GM21737 (cell line): ENCODE results near the gene ASB7.
A peak's percentile ranks its signal among the peaks of the same experiment; 100 is the strongest.
"Not testable (repeated sequence)": the region's sequence is repeated elsewhere in the genome, so short reads cannot be mapped to it uniquely, and the experiment has no call there.

Experiments used
- ATAC-seq: cut with Tn5 transposase; IDR thresholded peaks from one replicate; pipeline ENCODE4 v1.9.1; 2021; ENCODE audit warnings: mild to moderate bottlenecking, moderate library complexity; ENCODE audit not compliant: unreplicated experiment

ASB7 gene, protein sequence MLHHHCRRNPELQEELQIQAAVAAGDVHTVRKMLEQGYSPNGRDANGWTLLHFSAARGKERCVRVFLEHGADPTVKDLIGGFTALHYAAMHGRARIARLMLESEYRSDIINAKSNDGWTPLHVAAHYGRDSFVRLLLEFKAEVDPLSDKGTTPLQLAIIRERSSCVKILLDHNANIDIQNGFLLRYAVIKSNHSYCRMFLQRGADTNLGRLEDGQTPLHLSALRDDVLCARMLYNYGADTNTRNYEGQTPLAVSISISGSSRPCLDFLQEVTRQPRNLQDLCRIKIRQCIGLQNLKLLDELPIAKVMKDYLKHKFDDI

DNA sequence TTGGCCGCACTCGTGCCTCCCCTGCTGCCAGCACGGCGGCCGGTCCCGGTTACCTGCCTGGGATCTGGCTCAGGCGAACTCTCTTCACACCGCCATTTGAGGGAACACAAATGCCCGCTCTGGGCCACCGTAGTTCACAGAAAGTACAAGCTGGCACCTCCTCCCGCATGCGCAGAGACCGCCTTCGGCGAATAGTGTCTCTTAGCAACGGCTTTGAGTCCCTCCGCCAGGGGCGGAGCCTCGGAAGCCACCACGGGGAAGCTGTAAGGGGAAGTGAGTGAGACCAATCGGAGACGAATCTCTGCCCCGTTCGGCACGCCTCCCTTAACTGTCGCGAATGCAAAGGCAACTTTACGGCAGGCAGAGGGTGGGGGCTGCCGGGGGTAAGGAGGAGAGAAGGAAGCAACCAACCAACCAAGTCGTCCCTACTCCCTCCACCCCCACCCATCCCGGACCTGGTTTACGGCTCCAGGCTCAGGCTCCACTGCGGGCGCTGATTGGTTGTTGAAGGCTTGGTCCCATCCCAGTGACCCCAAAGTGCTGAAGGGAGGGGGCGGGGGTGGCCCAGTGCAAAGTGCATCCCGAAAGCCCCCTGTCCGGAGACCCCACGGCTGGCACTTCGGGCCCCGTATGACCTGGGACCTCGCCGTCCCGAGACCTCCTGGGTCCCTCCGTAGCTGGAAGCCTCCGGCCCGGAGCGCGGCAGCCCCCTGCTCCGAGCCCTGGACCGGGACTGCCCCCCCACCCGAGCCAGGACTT is at the start of gene ASB7, which contains the start of gene LINS1:
ASB7 (plus strand) TSS at position 526 of the 759 bp plus-strand sequence. CDS start 9,628 bp downstream, outside the sequence.
LINS1 (minus strand) TSS at position 121 of the 759 bp plus-strand sequence. CDS start 21,342 bp downstream, outside the sequence.
- ATAC-seq, result peak; percentile 86

DNA sequence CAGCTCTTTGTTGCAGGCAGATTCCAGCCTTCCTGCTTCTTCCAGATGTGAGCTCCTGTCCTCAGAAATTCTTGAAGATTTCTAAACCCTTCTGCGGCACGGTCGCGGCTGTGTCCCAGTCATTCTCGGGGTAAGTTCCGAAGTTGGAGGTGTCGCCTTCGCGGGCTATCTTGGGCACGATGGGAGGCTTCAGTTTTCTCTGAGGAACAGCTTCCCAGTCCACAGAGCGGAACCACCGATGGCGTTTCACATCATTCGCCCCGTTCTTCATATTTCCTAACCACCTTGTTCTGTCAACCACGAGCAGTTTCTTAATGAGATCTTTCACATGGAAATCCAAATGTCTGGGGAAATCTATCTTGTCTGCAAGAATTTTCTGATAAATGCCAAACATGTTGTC is 48.9 kb upstream of the ASB7 start:
- no peak for ATAC-seq

DNA sequence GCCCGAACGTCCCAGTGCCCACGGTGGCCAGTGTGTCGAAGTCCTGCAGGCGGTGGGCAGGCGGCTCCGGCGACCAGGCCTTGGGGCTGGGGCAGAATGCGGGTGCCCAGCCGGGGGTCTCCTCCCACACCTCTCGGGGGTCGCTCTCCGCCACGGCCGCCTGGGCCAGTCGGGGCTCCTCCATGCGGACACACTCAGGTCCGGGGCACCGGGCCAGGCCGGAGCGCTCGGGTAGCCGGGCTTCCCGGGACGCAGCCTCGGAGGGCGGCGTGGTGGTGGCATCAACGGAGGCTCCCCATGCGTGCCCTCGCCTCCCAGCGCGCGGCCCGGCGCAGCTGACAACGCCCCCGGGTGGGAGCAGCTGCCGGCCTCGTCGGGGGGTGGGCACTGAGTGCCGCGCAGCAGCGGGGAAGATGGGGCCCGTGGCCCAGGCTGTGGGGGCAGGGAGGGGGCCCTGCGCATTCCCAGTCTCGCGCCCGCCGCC is 43.6 kb upstream of the ASB7 start:
- no peak for ATAC-seq

DNA sequence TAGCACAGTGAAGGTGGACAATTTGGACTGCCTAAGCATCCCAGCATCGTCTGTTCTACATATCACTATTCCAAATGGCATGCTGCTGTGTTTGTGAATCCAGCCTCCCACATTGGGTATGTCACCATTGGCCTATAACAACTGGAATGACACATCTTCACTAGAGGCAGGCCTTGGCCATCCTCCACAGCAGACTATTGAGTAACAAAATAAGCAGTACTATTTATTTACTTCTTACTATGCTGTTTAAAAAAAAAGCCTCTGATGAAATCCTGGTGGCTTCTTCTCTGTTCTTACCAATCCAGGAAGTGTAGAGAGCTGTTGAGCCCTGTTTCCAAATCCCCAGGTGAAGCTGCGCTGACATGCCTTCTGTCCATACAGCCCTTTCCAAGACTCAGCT is 43.1 kb upstream of the ASB7 start:
- ATAC-seq, result no peak

DNA sequence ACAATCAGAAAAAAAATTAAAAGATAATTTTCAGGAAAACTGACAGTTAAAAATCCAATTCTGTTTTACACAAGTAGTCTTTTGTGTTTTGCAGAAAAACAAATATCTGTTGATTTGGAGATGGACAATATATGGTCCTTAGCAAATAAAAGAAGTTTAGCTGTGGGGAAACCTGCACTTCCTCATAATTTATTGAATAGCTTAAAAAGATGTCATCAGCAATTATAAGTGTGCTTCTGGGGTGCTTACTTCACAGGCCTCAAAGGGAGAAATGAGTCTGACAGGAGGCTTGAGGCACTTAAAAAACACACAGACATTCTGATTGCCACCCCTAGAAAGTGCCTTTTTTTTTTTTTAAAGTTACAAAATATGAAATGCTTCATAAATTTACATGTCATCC is 42.1 kb upstream of the ASB7 start:
- no peak for ATAC-seq

DNA sequence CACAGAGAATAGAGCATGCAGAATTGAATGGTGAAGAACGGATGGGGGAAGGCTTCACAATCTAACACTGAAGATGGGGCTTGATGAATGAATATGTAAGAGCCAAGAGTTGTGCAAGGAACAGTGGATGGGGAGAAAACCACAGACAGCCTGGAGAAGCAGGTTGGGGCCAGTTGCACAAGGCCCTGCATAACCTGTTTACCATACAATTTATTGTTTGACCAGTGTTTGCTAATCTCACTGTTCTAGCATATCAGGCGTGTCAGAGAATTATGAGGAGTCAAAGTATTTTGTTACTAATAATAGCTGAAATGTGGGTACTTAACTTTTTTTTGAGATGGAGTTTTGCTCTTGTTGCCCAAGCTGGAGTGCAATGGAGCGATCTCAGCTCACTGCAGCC is 36.8 kb upstream of the ASB7 start:
- no peak for ATAC-seq

DNA sequence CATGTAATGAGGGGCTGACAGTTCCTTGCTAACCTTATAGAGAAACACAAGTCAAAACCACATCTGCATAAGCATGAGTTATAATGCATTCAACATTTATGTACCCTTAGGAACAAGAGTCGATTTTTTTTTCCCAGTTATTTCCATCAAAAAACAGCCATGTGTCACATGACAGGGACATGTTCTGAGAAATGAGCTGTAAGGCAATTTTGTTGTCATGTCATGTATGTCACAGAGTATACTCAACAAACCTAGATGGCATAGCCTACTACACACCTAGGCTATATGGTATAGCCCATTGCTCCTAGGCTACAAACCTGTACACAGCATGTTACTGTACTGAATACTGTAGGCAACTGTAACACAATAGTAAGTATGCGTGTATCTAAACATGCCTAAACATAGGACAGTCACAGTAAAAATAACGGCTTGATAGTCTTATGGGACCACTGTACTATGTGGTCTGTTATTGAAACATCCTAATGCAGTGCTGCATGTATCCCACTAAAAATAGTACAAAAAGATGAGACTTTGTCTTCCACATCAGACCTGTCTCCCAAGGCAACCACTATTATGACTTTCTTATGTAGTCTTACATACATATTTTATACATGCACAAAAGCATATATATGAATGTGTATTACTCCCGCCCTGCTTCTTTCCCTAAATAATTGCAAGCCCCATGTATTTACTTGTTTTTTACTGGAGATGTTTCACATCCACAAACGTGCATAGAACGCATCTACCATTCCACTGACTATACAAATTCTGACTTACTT is 35.4 kb upstream of the ASB7 start:
- ATAC-seq, result no peak

DNA sequence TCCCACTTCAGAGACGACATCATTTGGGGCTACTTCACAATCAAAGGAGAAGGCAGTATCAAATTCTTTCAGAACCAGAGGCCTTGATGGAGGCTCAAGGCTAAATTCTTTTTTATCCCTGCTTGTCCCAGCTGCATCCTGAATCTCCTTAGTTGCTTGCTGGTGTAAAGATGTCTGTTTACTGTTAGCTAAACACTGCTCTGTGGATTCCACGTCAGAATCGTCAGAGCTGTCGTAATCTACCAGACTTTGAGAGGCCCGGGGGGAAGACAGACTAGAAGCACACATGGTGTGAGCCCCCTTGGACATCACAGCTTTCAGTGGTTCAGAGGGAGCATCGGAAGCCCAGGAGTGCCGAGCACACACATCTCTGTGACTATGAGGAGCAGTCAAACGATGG is 33.0 kb upstream of the ASB7 start:
- no peak for ATAC-seq

DNA sequence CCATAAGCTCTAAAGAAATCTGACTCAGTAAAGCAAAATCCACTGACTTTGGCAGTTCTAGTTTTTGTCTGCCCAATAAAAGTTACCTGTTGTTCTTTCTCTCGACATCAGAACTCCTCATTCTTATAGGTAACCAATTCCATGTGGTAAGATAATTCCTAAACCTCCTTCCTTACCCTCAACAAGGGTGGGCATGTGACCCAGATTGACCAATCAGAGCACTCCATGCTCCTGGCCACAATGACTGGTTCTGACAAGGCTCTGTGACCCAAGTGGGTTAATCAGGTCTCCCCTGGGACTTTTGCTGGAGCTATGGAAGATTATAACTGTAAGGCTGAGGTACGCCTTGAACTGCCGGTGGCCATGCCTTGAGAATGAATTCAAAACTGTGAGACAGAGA is 32.1 kb upstream of the ASB7 start:
- peak; percentile 15 for ATAC-seq

DNA sequence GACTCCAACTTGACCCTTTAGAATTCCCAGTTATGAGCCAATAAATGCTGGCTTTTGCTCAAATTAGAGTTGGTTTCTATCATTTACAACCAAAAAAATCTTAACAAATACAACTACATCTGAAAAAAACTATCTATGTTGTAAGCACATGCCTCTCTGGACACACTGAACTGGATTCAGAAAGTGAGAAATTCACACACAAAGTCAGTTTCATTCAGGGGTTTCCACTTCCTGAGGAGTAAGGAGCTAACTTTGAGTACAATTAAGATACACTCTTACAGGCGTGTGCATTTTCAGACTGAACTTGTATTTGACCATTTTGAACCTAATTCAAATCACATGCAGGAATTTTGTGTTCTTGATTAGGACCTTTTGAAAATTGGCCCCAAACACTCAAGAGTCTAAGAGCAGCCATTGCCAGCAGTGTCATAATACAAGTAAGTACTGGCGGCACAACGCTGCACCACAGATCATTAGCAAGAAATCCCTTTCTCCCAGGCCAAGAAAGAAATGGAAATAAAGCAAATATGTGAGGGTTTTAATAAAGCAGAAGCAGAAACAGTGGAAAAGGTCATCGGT is 31.6 kb upstream of the ASB7 start:
- peak; percentile 73 for ATAC-seq

DNA sequence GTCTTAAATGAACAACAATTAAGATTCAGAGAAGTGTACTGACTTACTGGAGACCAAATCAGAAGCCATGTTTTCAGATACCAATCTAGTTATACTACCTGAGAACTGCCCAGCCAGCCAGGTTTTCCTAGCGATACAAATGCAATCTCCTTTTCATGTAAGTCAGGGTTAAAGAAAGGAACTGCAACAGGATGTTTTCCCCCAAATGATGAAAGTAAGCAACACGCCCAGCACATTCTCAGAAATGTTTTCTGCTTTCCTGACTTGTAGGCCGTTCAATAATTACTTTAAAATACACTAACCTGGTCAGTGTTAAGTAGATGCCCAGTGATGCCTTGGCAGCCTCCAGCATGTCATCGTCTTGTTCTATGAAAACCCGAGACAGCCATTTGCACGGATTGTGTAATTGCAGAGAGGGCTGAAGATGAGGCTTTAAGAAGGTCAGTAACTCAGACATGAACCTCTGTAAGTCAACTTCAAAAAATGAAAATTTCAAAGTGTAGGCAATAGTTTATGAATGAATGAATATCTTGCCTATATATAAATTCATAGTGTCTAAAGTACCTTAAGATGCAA is 30.7 kb upstream of the ASB7 start:
- no peak for ATAC-seq

DNA sequence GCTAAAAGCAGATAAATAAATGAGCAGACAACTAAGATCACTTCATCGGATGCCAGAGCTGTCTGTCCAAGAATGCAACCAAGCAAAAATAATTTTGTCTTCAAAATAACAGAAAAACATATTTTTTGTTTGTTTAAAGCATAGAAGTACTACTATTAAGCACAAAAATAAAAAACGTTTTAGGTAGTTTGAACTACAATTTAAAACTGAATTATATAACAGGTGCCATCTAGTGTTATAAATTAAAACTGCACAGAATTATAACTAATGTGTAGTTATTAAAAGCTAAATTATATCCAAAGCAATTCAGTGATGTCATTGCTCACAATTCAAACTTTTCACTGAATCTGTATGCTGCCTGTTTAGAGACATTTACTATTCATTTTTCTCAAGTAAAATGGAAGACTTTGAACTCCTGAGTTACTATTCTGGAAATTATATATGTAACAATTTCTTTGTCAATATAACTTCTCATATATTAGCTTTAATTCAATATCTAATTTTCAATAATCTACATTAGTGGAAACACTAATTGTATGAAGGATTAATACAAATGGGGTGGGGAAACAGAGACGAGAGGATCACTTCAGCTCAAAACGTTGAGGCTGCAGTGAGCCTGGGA is 29.9 kb upstream of the ASB7 start:
- no peak for ATAC-seq

DNA sequence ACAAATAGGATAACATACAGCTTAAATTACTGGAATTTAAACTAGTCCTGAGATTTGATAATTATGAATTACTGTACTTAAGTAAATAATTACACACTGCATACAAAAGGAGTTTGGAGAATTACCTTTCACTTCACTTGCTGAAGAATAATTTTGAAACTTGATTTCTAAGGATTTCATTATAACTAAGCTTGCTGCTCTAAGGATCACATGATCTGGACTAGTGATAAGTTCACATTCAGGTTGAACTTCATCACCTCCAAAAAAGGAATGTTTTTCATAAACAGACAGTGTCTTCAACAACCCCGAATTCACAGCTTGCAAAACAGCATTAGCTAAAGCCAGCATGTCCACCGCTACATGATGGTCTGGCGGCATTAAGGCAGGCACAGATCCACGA is 28.9 kb upstream of the ASB7 start:
- ATAC-seq, result no peak

DNA sequence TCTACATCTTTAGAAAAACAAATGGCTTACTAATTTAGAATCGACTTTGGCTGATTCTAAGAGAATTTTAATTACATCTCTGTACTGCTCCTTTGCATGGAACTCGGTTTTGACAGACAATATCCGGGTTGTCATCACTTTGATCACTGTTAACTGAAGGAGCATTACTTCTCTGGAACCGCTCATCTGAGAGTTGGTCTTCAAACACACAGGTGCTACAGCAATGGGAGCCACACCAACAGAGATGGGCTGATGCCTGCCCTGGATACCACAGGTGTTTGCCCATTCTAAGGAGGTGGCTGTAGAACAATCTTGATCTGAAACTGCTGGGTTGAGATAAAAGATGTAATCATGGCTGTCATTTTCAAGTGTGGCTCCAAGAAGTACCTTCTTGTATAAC is 22.0 kb upstream of the ASB7 start:
- no peak for ATAC-seq

DNA sequence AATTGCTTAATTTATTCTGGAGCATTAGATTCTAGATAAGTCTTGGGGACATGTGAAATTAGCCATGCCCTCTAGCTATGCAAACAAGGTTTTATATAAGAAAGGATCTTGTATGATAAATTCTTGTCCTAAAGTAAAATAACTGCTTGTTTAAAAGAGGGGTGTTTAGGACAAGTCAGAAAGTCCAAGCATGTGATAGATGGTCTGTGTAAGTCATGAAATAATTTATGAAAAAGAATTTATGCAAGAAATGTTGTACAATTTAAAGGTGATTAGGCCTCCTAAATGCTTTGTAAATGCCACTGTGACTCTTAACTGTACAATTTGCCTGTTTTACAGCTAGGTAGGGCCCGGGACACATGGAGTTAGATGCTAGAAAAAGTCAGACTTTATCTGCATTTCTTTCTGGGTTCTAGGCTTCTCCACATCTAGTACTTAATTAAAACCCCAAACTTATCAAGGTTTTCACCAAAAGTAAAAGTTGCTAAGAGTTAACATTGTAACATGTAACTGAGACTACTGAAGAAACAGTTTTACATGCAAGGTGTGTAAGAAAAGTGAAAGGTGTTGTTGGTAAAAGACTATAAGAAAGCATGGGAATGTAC is 13.6 kb upstream of the ASB7 start:
- ATAC-seq, result no peak

DNA sequence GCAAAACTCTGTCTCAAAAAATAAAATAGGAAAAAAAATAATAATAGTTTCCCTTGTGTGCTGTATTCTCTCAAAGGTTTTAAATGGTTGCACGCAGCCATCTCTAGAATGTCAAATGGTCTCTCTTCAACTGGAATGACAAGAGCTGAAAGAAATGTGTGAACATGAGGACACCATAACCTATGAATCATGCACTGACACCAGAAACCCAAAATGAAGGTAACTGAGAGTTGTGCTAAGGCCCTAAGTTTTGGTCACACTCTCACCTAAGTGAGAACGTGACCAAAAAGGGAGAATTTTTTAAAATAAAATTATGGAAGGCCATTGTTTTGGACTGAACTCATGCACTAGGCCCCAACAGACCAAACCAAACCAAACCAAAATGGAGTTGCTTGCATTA is 11.2 kb upstream of the ASB7 start:
- not testable (repeated sequence) for ATAC-seq

DNA sequence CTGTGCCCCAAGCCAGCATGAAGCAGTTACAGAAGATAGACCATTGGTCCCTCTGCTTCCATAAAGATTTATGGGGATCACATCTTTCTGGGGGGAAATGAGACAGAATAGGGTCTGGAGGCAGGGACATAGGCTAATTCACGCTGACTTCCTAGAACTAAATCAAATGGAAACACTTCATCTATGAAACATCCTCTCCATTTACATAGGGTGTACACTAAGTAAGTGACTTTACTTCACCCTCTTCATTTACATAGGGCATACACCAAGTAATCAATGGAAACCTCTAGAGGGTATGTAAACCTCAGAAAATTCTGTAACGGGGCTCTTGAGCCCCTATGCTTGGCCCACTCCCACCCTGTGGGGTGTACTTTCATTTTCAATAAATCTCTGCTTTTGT is 10.6 kb upstream of the ASB7 start:
- ATAC-seq, result no peak

DNA sequence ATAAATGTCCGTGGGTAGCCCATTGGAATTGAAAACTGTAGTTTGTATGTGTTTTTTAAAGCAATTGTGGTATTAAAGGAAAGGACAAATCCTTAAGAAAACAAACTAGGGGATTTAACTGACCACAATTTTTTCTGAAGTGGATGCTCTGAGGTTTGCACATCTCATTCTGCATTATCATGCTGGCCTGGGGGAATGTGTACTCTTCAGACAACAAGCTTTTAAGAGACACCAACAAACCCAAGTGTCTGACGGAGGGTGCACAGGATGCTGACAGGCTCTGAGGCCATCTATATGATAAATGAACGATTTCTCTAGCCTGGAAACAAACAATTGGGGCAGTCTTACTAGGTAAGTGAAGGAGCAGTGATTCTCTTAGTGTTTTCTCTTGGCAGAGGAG is 9.5 kb upstream of the ASB7 start:
- no peak for ATAC-seq

DNA sequence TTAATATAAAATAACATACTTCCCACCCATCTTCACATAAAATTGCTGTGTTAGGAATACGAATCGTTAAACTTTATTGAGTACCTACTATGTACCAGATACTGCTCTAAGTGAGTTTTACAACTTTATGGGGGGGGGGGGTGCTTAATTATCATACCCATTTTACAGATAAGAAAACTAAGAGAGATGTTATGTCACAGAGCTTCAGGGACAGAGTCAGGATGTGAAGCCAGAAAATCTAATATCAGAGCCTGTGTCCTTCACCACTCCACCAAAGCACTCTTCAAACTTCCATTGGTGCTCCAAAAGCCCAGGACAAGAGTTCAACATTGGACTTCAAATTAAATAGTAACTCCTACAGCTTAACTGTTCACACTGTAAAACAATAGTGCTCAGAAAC is 9.0 kb upstream of the ASB7 start:
- ATAC-seq, result no peak

DNA sequence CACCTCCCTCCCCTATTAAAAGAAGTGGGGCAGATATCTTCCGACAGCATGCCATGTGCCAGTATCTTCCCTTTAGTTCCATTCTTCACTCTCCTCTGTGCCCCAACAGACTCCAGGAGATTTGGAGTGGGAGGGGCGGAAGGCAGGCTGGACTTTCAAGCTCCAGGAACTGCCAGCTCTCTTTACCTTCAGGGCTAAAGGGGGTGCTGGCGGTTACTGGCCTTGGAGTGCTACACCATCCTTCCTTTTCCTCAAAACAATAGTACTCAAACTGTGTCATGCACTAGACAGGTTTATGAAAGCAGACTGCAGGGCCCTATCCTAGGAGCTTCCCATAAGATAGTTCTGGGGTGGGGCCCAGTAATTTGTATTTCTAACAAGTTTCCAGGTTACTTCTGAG is 6.4 kb upstream of the ASB7 start:
- no peak for ATAC-seq
